K562 (cell line): ENCODE data around the gene RIOK3. TPM values are rescaled to one million over a fixed set of nuclear protein-coding genes. Genes with fewer than 3 reads are reported as not detected.
A peak's percentile ranks its signal among the peaks of the same experiment; 100 is the strongest.

Experiments used
- ATF7 ChIP-seq: fragments of 450-650 bp; IDR thresholded peaks from 2 replicates; pipeline ENCODE4 v1.7.1; 2014; ENCODE audit warnings: mild to moderate bottlenecking, moderate library complexity
- CEBPB ChIP-seq: fragments of 450-650 bp; IDR thresholded peaks from 2 replicates; pipeline ENCODE4 v1.6.1; 2016; ENCODE audit warnings: missing genetic modification characterization, missing compliant biosample characterization
- CREM ChIP-seq: IDR thresholded peaks from 2 replicates; pipeline ENCODE4 v1.6.1; 2014; ENCODE audit warnings: antibody characterized with exemption, low read depth
- DACH1 ChIP-seq: fragments of 450-650 bp; IDR thresholded peaks from 2 replicates; pipeline ENCODE4 v1.6.1; 2018; ENCODE audit not compliant: partially characterized antibody
- EP400 ChIP-seq: fragments of 450-650 bp; IDR thresholded peaks from 2 replicates; pipeline ENCODE4 v1.6.1; 2017; ENCODE audit warnings: antibody characterized with exemption, mild to moderate bottlenecking, moderate library complexity
- JUN ChIP-seq, 2 experiments: sonication (generic) in 1 of 2; formaldehyde crosslinking in 1 of 2; IDR thresholded peaks; 2 replicates each; pipeline versions ENCODE4 v1.6.1 to v1.8.0; 2012 to 2022; ENCODE audit warnings: borderline replicate concordance in 2 of 2, mild to moderate bottlenecking in 2 of 2, improper control_type of control experiment in 1 of 2, low read depth in 1 of 2, low read length in 1 of 2, missing genetic modification reagents in 1 of 2
- NR2C1 ChIP-seq, 2 experiments: fragments of 450-650 bp; IDR thresholded peaks; 2 replicates each; pipeline ENCODE4 v1.6.1; 2017; ENCODE audit warnings: mild to moderate bottlenecking in 2 of 2, antibody characterized with exemption in 1 of 2, inconsistent platforms in 1 of 2, missing compliant biosample characterization in 1 of 2, missing genetic modification characterization in 1 of 2
- SMAD4 ChIP-seq: fragments of 250-450 bp; sonication (Bioruptor Pico); conservative IDR thresholded peaks from 2 replicates; pipeline ENCODE4 v1.8.0; 2021; ENCODE audit warnings: inconsistent platforms, mild to moderate bottlenecking, moderate library complexity
- TCF3 ChIP-seq: sonication (generic); formaldehyde crosslinking; IDR thresholded peaks from 2 replicates; pipeline ENCODE4 v1.4.0; 2020; ENCODE audit warnings: mild to moderate bottlenecking, missing genetic modification reagents
- TOE1 ChIP-seq, 2 experiments: fragments of 450-650 bp in 1 of 2; sonication (generic) in 1 of 2; formaldehyde crosslinking in 1 of 2; IDR thresholded peaks; 2 replicates each; pipeline versions ENCODE4 v1.7.1 to v1.8.0; 2016 to 2022; ENCODE audit warnings: borderline replicate concordance in 2 of 2, mild to moderate bottlenecking in 2 of 2, antibody characterized with exemption in 1 of 2, inconsistent platforms in 1 of 2, low read depth in 1 of 2, missing genetic modification reagents in 1 of 2, moderate library complexity in 1 of 2
- U2AF1 ChIP-seq: fragments of 200-400 bp; formaldehyde crosslinking; optimal IDR thresholded peaks from 2 replicates; pipeline ENCODE3; 2017; ENCODE audit warnings: mild to moderate bottlenecking, low read depth, low read length, moderate library complexity
- ZC3H4 ChIP-seq: sonication (generic); formaldehyde crosslinking; IDR thresholded peaks from 2 replicates; pipeline ENCODE4 v1.9.0; 2021; ENCODE audit warnings: missing genetic modification reagents, borderline replicate concordance
- polyA plus RNA-seq, 8 experiments: library from polyadenylated mRNA; depleted of rRNA in 4 of 8; stranded (reverse) in 5 of 8; unstranded in 3 of 8; fragments of >200 nt; fragmentation: Nextera tagmentation in 2 of 8; fragmentation: Illumina TruSeq in 1 of 8; extraction: Ambion mirVana in 2 of 8; extraction: Trizol in 1 of 8; gene quantifications; 2 replicates each; pipeline versions ENCODE4 v1.2.1 to v1.2.3, GENCODE V29; 2011 to 2014; ENCODE audit warnings: inconsistent platforms in 1 of 8, missing spikeins in 1 of 8
- total RNA-seq, 7 experiments: library from RNA; depleted of rRNA in 6 of 7; stranded (reverse); fragments of >200 nt in 6 of 7; fragmentation: Illumina TruSeq in 2 of 7; extraction: Trizol in 2 of 7; gene quantifications; 2 replicates each; pipeline versions ENCODE4 v1.2.1 to v1.2.3, GENCODE V29; 2011 to 2021; ENCODE audit warnings: low replicate concordance in 1 of 7
- TF ChIP-seq, protein P1 (sequence below): sonication (generic); formaldehyde crosslinking; IDR thresholded peaks from 2 replicates; pipeline ENCODE4 v1.8.0; 2022; ENCODE audit warnings: missing genetic modification reagents, mild to moderate bottlenecking, moderate library complexity, borderline replicate concordance
- TF ChIP-seq, protein P2 (sequence below): fragments of 450-650 bp; IDR thresholded peaks from 2 replicates; pipeline ENCODE4 v1.6.1; 2018; ENCODE audit not compliant: partially characterized antibody
- TF ChIP-seq, protein P3 (sequence below): IDR thresholded peaks from 2 replicates; pipeline ENCODE4 v1.6.1; 2012; ENCODE audit warnings: low read depth, low read length, improper control_type of control experiment, borderline replicate concordance
- TF ChIP-seq, protein P4 (sequence below): fragments of 450-650 bp; IDR thresholded peaks from 2 replicates; pipeline ENCODE4 v1.6.1; 2016
- TF ChIP-seq, protein P5 (sequence below): fragments of 250-450 bp; sonication (Bioruptor Pico); IDR thresholded peaks from 2 replicates; pipeline ENCODE4 v1.4.0; 2020; ENCODE audit warnings: borderline replicate concordance

The RIOK3 gene
- total and polyA plus RNA-seq, 9 of the 15 experiments (the other 6 are each of a cell fraction or from before 2014, with no cell fraction given), result 21.4 to 89.5 (median 62.9) TPM

DNA sequence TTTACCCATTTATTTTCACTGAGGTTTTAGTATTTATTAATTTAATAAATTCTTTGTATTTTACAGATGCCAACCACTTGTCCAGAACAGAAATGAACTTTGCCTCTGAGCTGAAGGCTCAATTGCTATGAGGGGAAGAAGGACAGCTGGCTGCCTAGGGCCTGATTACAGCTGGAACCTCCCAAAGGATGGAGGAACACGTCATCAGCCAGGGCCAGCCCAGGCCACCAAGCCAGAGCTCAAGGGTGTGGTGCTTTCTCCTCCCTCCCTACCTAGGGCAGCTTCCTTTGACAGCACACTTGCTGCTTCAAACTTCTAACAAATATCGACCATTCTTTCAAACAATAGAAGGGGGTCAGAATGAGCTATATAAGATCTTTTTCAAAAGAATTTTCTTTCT lies 19.7 kb upstream of the RIOK3 start (continued):
- TF ChIP-seq, protein P1, sequence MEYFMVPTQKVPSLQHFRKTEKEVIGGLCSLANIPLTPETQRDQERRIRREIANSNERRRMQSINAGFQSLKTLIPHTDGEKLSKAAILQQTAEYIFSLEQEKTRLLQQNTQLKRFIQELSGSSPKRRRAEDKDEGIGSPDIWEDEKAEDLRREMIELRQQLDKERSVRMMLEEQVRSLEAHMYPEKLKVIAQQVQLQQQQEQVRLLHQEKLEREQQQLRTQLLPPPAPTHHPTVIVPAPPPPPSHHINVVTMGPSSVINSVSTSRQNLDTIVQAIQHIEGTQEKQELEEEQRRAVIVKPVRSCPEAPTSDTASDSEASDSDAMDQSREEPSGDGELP (CRISPR knock-in tag), result peak; percentile 96
- TF ChIP-seq TCF3 (CRISPR knock-in tag) (peak; percentile 27; the same call in 1 of the 2 replicates), JUN (IDR thresholded peaks at IDR 0.05; ENCODE audit: borderline replicate concordance, low read depth, low read length) (peak; percentile 57; the same call in 1 of the 2 replicates), JUN (CRISPR knock-in tag; IDR thresholded peaks at IDR 0.05; ENCODE audit: borderline replicate concordance) (no peak), ZC3H4 (no peak), U2AF1 (no peak), CREM (peak; percentile 98), NR2C1 (IDR thresholded peaks at IDR 0.05) (no peak), NR2C1 (tag; IDR thresholded peaks at IDR 0.05) (0 out of 2 replicates have a peak, but pooled peaks have one; percentile 8), TOE1 (IDR thresholded peaks at IDR 0.05; ENCODE audit: borderline replicate concordance) (no peak), TOE1 (CRISPR knock-in tag; IDR thresholded peaks at IDR 0.05; ENCODE audit: borderline replicate concordance, low read depth) (no peak), EP400 (0 out of 2 replicates have a peak, but pooled peaks have one; percentile 35), SMAD4 (CRISPR knock-in tag) (0 out of 2 replicates have a peak, but pooled peaks have one; percentile 36), ATF7 (peak; percentile 45; the same call in 1 of the 2 replicates), CEBPB (tag) (no peak), DACH1 (peak; percentile 77)
- TF ChIP-seq, protein P2, sequence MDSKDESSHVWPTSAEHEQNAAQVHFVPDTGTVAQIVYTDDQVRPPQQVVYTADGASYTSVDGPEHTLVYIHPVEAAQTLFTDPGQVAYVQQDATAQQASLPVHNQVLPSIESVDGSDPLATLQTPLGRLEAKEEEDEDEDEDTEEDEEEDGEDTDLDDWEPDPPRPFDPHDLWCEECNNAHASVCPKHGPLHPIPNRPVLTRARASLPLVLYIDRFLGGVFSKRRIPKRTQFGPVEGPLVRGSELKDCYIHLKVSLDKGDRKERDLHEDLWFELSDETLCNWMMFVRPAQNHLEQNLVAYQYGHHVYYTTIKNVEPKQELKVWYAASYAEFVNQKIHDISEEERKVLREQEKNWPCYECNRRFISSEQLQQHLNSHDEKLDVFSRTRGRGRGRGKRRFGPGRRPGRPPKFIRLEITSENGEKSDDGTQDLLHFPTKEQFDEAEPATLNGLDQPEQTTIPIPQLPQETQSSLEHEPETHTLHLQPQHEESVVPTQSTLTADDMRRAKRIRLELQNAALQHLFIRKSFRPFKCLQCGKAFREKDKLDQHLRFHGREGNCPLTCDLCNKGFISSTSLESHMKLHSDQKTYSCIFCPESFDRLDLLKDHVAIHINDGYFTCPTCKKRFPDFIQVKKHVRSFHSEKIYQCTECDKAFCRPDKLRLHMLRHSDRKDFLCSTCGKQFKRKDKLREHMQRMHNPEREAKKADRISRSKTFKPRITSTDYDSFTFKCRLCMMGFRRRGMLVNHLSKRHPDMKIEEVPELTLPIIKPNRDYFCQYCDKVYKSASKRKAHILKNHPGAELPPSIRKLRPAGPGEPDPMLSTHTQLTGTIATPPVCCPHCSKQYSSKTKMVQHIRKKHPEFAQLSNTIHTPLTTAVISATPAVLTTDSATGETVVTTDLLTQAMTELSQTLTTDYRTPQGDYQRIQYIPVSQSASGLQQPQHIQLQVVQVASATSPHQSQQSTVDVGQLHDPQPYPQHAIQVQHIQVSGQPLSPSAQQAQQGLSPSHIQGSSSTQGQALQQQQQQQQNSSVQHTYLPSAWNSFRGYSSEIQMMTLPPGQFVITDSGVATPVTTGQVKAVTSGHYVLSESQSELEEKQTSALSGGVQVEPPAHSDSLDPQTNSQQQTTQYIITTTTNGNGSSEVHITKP, result peak; percentile 50
- TF ChIP-seq, protein P3, sequence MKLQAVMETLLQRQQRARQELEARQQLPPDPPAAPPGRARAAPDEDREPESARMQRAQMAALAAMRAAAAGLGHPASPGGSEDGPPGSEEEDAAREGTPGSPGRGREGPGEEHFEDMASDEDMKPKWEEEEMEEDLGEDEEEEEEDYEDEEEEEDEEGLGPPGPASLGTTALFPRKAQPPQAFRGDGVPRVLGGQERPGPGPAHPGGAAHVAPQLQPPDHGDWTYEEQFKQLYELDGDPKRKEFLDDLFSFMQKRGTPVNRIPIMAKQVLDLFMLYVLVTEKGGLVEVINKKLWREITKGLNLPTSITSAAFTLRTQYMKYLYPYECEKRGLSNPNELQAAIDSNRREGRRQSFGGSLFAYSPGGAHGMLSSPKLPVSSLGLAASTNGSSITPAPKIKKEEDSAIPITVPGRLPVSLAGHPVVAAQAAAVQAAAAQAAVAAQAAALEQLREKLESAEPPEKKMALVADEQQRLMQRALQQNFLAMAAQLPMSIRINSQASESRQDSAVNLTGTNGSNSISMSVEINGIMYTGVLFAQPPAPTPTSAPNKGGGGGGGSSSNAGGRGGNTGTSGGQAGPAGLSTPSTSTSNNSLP, result no peak
- TF ChIP-seq, protein P4, sequence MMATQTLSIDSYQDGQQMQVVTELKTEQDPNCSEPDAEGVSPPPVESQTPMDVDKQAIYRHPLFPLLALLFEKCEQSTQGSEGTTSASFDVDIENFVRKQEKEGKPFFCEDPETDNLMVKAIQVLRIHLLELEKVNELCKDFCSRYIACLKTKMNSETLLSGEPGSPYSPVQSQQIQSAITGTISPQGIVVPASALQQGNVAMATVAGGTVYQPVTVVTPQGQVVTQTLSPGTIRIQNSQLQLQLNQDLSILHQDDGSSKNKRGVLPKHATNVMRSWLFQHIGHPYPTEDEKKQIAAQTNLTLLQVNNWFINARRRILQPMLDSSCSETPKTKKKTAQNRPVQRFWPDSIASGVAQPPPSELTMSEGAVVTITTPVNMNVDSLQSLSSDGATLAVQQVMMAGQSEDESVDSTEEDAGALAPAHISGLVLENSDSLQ, result peak; percentile 39; the same call in 1 of the 2 replicates
- TF ChIP-seq, protein P5, sequence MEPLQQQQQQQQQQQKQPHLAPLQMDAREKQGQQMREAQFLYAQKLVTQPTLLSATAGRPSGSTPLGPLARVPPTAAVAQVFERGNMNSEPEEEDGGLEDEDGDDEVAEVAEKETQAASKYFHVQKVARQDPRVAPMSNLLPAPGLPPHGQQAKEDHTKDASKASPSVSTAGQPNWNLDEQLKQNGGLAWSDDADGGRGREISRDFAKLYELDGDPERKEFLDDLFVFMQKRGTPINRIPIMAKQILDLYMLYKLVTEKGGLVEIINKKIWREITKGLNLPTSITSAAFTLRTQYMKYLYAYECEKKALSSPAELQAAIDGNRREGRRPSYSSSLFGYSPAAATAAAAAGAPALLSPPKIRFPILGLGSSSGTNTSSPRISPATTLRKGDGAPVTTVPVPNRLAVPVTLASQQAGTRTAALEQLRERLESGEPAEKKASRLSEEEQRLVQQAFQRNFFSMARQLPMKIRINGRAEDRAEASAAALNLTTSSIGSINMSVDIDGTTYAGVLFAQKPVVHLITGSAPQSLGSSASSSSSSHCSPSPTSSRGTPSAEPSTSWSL (CRISPR knock-in tag), result no peak
